ENCODE results near the gene TMEM128.
"Not testable (repeated sequence)": the region's sequence is repeated elsewhere in the genome, so short reads cannot be mapped to it uniquely, and the experiment has no call there.

The TMEM128 gene

GRCh38 chr4:4269856-4270255, 21.8 kb upstream of the TMEM128 start:
- no peak for DNase-seq (ENCODE audit: low spot score in 2 of 2)
- no peaks in the 10 kb centered on the region for H3K9me3 Mint-ChIP-seq
- H3K36me3 Mint-ChIP-seq, result peaks cover 29% of the 10 kb centered on the region
- H3K27me3 Mint-ChIP-seq, result no peaks in the 10 kb centered on the region
- no peaks in the 10 kb centered on the region for H3K4me1 Mint-ChIP-seq
- no peak for ATAC-seq (ENCODE audit: low read depth)
- no peak overlapping the region for H3K27ac Mint-ChIP-seq
- H3K4me3 Mint-ChIP-seq, result no peak overlapping the region

GRCh38 chr4:4269331-4269731, 21.3 kb upstream of the TMEM128 start:
- Mint-ChIP-seq H3K4me3 (no peak overlapping the region), H3K27me3 (no peaks in the 10 kb centered on the region), H3K36me3 (peaks cover 26% of the 10 kb centered on the region), H3K27ac (no peak overlapping the region), H3K4me1 (no peaks in the 10 kb centered on the region), H3K9me3 (no peaks in the 10 kb centered on the region)
- ATAC-seq (ENCODE audit: low read depth) (no peak), DNase-seq (ENCODE audit: low spot score in 2 of 2) (no peak)

GRCh38 chr4:4268776-4269175, 20.8 kb upstream of the TMEM128 start:
- Mint-ChIP-seq H3K4me3 (no peak overlapping the region), H3K9me3 (no peaks in the 10 kb centered on the region), H3K27ac (no peak overlapping the region), H3K36me3 (peaks cover 24% of the 10 kb centered on the region), H3K27me3 (no peaks in the 10 kb centered on the region), H3K4me1 (no peaks in the 10 kb centered on the region)
- ATAC-seq (ENCODE audit: low read depth) (no peak), DNase-seq (ENCODE audit: low spot score in 2 of 2) (no peak)

GRCh38 chr4:4267981-4268380, 20.0 kb upstream of the TMEM128 start:
- peaks cover 22% of the 10 kb centered on the region for H3K36me3 Mint-ChIP-seq
- H3K27me3 Mint-ChIP-seq, result no peaks in the 10 kb centered on the region
- DNase-seq (ENCODE audit: low spot score in 2 of 2) (no peak), ATAC-seq (ENCODE audit: low read depth) (no peak)
- no peak overlapping the region for H3K4me3 Mint-ChIP-seq
- H3K9me3 Mint-ChIP-seq, result no peaks in the 10 kb centered on the region
- no peaks in the 10 kb centered on the region for H3K4me1 Mint-ChIP-seq
- H3K27ac Mint-ChIP-seq, result no peak overlapping the region

- Mint-ChIP-seq H3K4me1 (no peaks in the 10 kb centered on the region), H3K27me3 (peaks cover 2% of the 10 kb centered on the region), H3K4me3 (no peak overlapping the region), H3K36me3 (no peaks in the 10 kb centered on the region), H3K9me3 (no peaks in the 10 kb centered on the region), H3K27ac (no peak overlapping the region)
- DNase-seq (ENCODE audit: low spot score in 2 of 2), result peak in 1 of 2 donors; percentile 23
- ATAC-seq (ENCODE audit: low read depth), result peak; percentile 96
Measured at GRCh38 chr4:4260185-4260751, 12.2 kb upstream of the TMEM128 start.

GRCh38 chr4:4259484-4260100, 11.6 kb upstream of the TMEM128 start:
- ATAC-seq (ENCODE audit: low read depth) (no peak), DNase-seq (ENCODE audit: low spot score in 2 of 2) (no peak)
- H3K4me1 Mint-ChIP-seq, result no peaks in the 10 kb centered on the region
- H3K36me3 Mint-ChIP-seq, result no peaks in the 10 kb centered on the region
- H3K9me3 Mint-ChIP-seq, result no peaks in the 10 kb centered on the region
- H3K27ac Mint-ChIP-seq, result no peak overlapping the region
- H3K4me3 Mint-ChIP-seq, result no peak overlapping the region
- H3K27me3 Mint-ChIP-seq, result peaks cover 2% of the 10 kb centered on the region

- not testable (repeated sequence) for H3K36me3 Mint-ChIP-seq; H3K4me1 Mint-ChIP-seq; DNase-seq (ENCODE audit: low spot score in 2 of 2); H3K27me3 Mint-ChIP-seq; H3K27ac Mint-ChIP-seq; ATAC-seq (ENCODE audit: low read depth); H3K4me3 Mint-ChIP-seq; H3K9me3 Mint-ChIP-seq
Measured at GRCh38 chr4:4257705-4258104, 9.7 kb upstream of the TMEM128 start.

- no peak overlapping the region for H3K4me3 Mint-ChIP-seq
- H3K4me1 Mint-ChIP-seq, result no peaks in the 10 kb centered on the region
- no peaks in the 10 kb centered on the region for H3K9me3 Mint-ChIP-seq
- H3K27me3 Mint-ChIP-seq, result peaks cover 4% of the 10 kb centered on the region
- no peak overlapping the region for H3K27ac Mint-ChIP-seq
- ATAC-seq (ENCODE audit: low read depth) (no peak), DNase-seq (ENCODE audit: low spot score in 2 of 2) (no peak)
- H3K36me3 Mint-ChIP-seq, result no peaks in the 10 kb centered on the region
Measured at GRCh38 chr4:4256799-4257198, 8.8 kb upstream of the TMEM128 start.

- H3K27ac Mint-ChIP-seq, result no peak overlapping the region
- ATAC-seq (ENCODE audit: low read depth), result no peak
- no peaks in the 10 kb centered on the region for H3K4me1 Mint-ChIP-seq
- no peaks in the 10 kb centered on the region for H3K9me3 Mint-ChIP-seq
- no peak for DNase-seq (ENCODE audit: low spot score in 2 of 2)
- H3K27me3 Mint-ChIP-seq, result peaks cover 4% of the 10 kb centered on the region
- no peaks in the 10 kb centered on the region for H3K36me3 Mint-ChIP-seq
- no peak overlapping the region for H3K4me3 Mint-ChIP-seq
Measured at GRCh38 chr4:4254666-4255065, 6.6 kb upstream of the TMEM128 start.

GRCh38 chr4:4254199-4254598, 6.2 kb upstream of the TMEM128 start:
- H3K27ac Mint-ChIP-seq, result no peak overlapping the region
- ATAC-seq (ENCODE audit: low read depth) (no peak), DNase-seq (ENCODE audit: low spot score in 2 of 2) (no peak)
- no peaks in the 10 kb centered on the region for H3K4me1 Mint-ChIP-seq
- H3K27me3 Mint-ChIP-seq, result peaks cover 4% of the 10 kb centered on the region
- H3K9me3 Mint-ChIP-seq, result no peaks in the 10 kb centered on the region
- no peak overlapping the region for H3K4me3 Mint-ChIP-seq
- no peaks in the 10 kb centered on the region for H3K36me3 Mint-ChIP-seq

- Mint-ChIP-seq H3K27ac (no peak overlapping the region), H3K9me3 (no peaks in the 10 kb centered on the region)
Measured at GRCh38 chr4:4249866-4250265, 1.8 kb upstream of the TMEM128 start.

GRCh38 chr4:4249342-4249741, 1.3 kb upstream of the TMEM128 start:
- H3K9me3 Mint-ChIP-seq; DNase-seq (ENCODE audit: low spot score in 2 of 2); H3K36me3 Mint-ChIP-seq; H3K27me3 Mint-ChIP-seq; H3K27ac Mint-ChIP-seq; ATAC-seq (ENCODE audit: low read depth); H3K4me3 Mint-ChIP-seq: not testable (repeated sequence)
- H3K4me1 Mint-ChIP-seq, result peaks cover 15% of the 10 kb centered on the region

More at GRCh38 chr4:4249866-4250265, 1.8 kb upstream of the TMEM128 start:
- Mint-ChIP-seq H3K36me3 (peaks cover 6% of the 10 kb centered on the region), H3K4me1 (peaks cover 14% of the 10 kb centered on the region), H3K4me3 (peak overlapping the region; percentile 24), H3K27me3 (peaks cover 2% of the 10 kb centered on the region)
- DNase-seq (ENCODE audit: low spot score in 2 of 2), result no peak
- no peak for ATAC-seq (ENCODE audit: low read depth)

GRCh38 chr4:4248885-4249203, 821 bp upstream of the TMEM128 start:
- H3K4me1 Mint-ChIP-seq, result peaks cover 15% of the 10 kb centered on the region
- peak overlapping the region; percentile 99 for H3K27ac Mint-ChIP-seq

GRCh38 chr4:4247696-4248028, 361 bp downstream of the TMEM128 start:
- Mint-ChIP-seq H3K4me1 (peaks cover 19% of the 10 kb centered on the region), H3K9me3 (no peaks in the 10 kb centered on the region), H3K36me3 (peaks cover 12% of the 10 kb centered on the region), H3K4me3 (peak overlapping the region; percentile 96), H3K27me3 (no peaks in the 10 kb centered on the region), H3K27ac (peak overlapping the region; percentile 99)
- DNase-seq (ENCODE audit: low spot score in 2 of 2) (no peak), ATAC-seq (ENCODE audit: low read depth) (peak; percentile 39)

More at GRCh38 chr4:4248885-4249203, 821 bp upstream of the TMEM128 start:
- Mint-ChIP-seq H3K27me3 (no peaks in the 10 kb centered on the region), H3K4me3 (peak overlapping the region; percentile 96), H3K36me3 (peaks cover 6% of the 10 kb centered on the region), H3K9me3 (no peaks in the 10 kb centered on the region)
- no peak for DNase-seq (ENCODE audit: low spot score in 2 of 2)
- no peak for ATAC-seq (ENCODE audit: low read depth)

GRCh38 chr4:4245172-4245571, 2.9 kb downstream of the TMEM128 start:
- no peak for DNase-seq (ENCODE audit: low spot score in 2 of 2)
- Mint-ChIP-seq H3K4me3 (no peak overlapping the region), H3K27ac (no peak overlapping the region)

More at GRCh38 chr4:4245172-4245571, 2.9 kb downstream of the TMEM128 start:
- no peaks in the 10 kb centered on the region for H3K9me3 Mint-ChIP-seq
- H3K27me3 Mint-ChIP-seq, result no peaks in the 10 kb centered on the region
- H3K36me3 Mint-ChIP-seq, result peaks cover 20% of the 10 kb centered on the region
- no peak for ATAC-seq (ENCODE audit: low read depth)
- H3K4me1 Mint-ChIP-seq, result peaks cover 19% of the 10 kb centered on the region
